ENCODE results near the gene CDK5RAP1.

GRCh38 chr20:33410081-33410742 lies 8.9 kb upstream of the CDK5RAP1 start:
- TF ChIP-seq POLR2A (IDR thresholded peaks at IDR 0.05; ENCODE audit: low read depth, low read length) = no peak
- TF ChIP-seq POLR2AphosphoS5 (IDR thresholded peaks at IDR 0.05; ENCODE audit: low read depth, low read length) = no peak
- no peak for TF ChIP-seq SPI1 (IDR thresholded peaks at IDR 0.05; ENCODE audit: low read depth, low read length)
- TF ChIP-seq TAF1 (IDR thresholded peaks at IDR 0.05; ENCODE audit: low read depth, low read length) = no peak
- TF ChIP-seq PAX5 (IDR thresholded peaks at IDR 0.05; ENCODE audit: insufficient read depth, low read length, severe bottlenecking) = no peak
